H1 (cell line): Measurements from ENCODE around the gene ANKRD65. TPM values are rescaled to one million over a fixed set of nuclear protein-coding genes. Genes with fewer than 3 reads are reported as not detected.

Experiments used
- ASH2L ChIP-seq: fragments of 200-600, 300-600 bp; sonication (generic); IDR thresholded peaks from one replicate; pipeline ENCODE4 v1.7.1; 2017; ENCODE audit warnings: low read length
- BCL11A ChIP-seq, 2 experiments: IDR thresholded peaks; one replicate each; pipeline ENCODE4 v1.6.1; 2011; ENCODE audit warnings: low read depth in 2 of 2, low read length in 2 of 2, mild to moderate bottlenecking in 2 of 2
- CHD1 ChIP-seq: IDR thresholded peaks from 2 replicates; pipeline ENCODE4 v1.6.1; 2012; ENCODE audit warnings: low read depth, low read length, improper control_type of control experiment
- CTCF ChIP-seq, 3 experiments: IDR thresholded peaks; 1 replicate in 2 of 3; 2 replicates in 1 of 3; pipeline versions ENCODE4 v1.5.1 to v1.6.1; 2011; ENCODE audit warnings: low read length in 3 of 3, mild to moderate bottlenecking in 3 of 3, inconsistent platforms in 2 of 3, low read depth in 1 of 3, moderate library complexity in 1 of 3; ENCODE audit not compliant: insufficient read depth in 1 of 3; ENCODE audit errors: control extremely low read depth in 1 of 3
- E2F6 ChIP-seq: IDR thresholded peaks from 2 replicates; pipeline ENCODE4 v1.6.1; 2012; ENCODE audit warnings: inconsistent platforms
- EGR1 ChIP-seq: IDR thresholded peaks from 2 replicates; pipeline ENCODE4 v1.6.1; 2011; ENCODE audit warnings: low read depth, low read length, borderline replicate concordance
- GABPA ChIP-seq: IDR thresholded peaks from 2 replicates; pipeline ENCODE4 v1.6.1; 2011; ENCODE audit warnings: mild to moderate bottlenecking, low read length, moderate library complexity, borderline replicate concordance; ENCODE audit not compliant: insufficient read depth
- KDM1A ChIP-seq: fragments of 200-600, 300-600 bp; sonication (generic); IDR thresholded peaks from 2 replicates; pipeline ENCODE4 v1.7.1; 2016; ENCODE audit warnings: mild to moderate bottlenecking, low read length, borderline replicate concordance
- KDM4A ChIP-seq: IDR thresholded peaks from one replicate; pipeline ENCODE4 v1.7.1; 2012; ENCODE audit warnings: low read depth, mild to moderate bottlenecking, moderate library complexity, low read length, inconsistent platforms; ENCODE audit not compliant: severe bottlenecking
- POLR2A ChIP-seq, 2 experiments: IDR thresholded peaks; 1 replicate in 1 of 2; 2 replicates in 1 of 2; pipeline ENCODE4 v1.6.1; 2011; ENCODE audit warnings: low read depth in 2 of 2, low read length in 2 of 2, mild to moderate bottlenecking in 2 of 2; ENCODE audit errors: control extremely low read depth in 1 of 2
- POLR2AphosphoS5 ChIP-seq: IDR thresholded peaks from 2 replicates; pipeline ENCODE4 v1.6.1; 2011; ENCODE audit warnings: low read depth, low read length
- RAD21 ChIP-seq, 2 experiments: IDR thresholded peaks in 1 of 2; conservative IDR thresholded peaks in 1 of 2; 2 replicates each; pipeline ENCODE4 v1.6.1; 2011; ENCODE audit warnings: low read depth in 2 of 2, low read length in 2 of 2, improper control_type of control experiment in 1 of 2, inconsistent platforms in 1 of 2, mild to moderate bottlenecking in 1 of 2, moderate library complexity in 1 of 2
- RBBP5 ChIP-seq: IDR thresholded peaks from 2 replicates; pipeline ENCODE4 v1.7.1; 2012; ENCODE audit warnings: low read depth, mild to moderate bottlenecking, inconsistent platforms, low read length, moderate library complexity, borderline replicate concordance
- SIX5 ChIP-seq: IDR thresholded peaks from 2 replicates; pipeline ENCODE4 v1.6.1; 2011; ENCODE audit warnings: mild to moderate bottlenecking, low read depth, low read length
- SP1 ChIP-seq: IDR thresholded peaks from 2 replicates; pipeline ENCODE4 v1.6.1; 2011; ENCODE audit warnings: low read depth, low read length
- SP2 ChIP-seq: IDR thresholded peaks from 2 replicates; pipeline ENCODE4 v1.6.1; 2012; ENCODE audit warnings: mild to moderate bottlenecking, low read length, inconsistent platforms
- TAF1 ChIP-seq: IDR thresholded peaks from 2 replicates; pipeline ENCODE4 v1.6.1; 2011; ENCODE audit warnings: mild to moderate bottlenecking, low read depth, low read length
- TAF7 ChIP-seq: optimal IDR thresholded peaks from 2 replicates; pipeline ENCODE3; 2011; ENCODE audit warnings: low read depth, mild to moderate bottlenecking, inconsistent platforms, low read length, moderate library complexity, borderline replicate concordance
- TBP ChIP-seq: IDR thresholded peaks from 2 replicates; pipeline ENCODE4 v1.6.1; 2011; ENCODE audit warnings: low read depth, low read length, improper control_type of control experiment
- polyA plus RNA-seq, 7 experiments: library from polyadenylated mRNA; depleted of rRNA in 3 of 7; stranded (reverse) in 5 of 7; unstranded in 2 of 7; fragments of >200 nt in 5 of 7; fragments of 200-250 nt in 2 of 7; gene quantifications; 1 replicate in 5 of 7; 2 replicates in 1 of 7; 4 replicates in 1 of 7; pipeline versions ENCODE4 v1.2.1 to v1.2.3, GENCODE V29; 2011 to 2013; ENCODE audit warnings: missing spikeins in 2 of 7, mixed read lengths in 2 of 7
- total RNA-seq: library from RNA; stranded (reverse); fragmentation: NEBNext Ultra II Directional; extraction: Animal tissue kit (Norgen Biotek cat#: 25700); gene quantifications from 2 replicates; pipeline ENCODE4 v1.2.1, GENCODE V29; 2021
- TF ChIP-seq, protein P1 (sequence below): IDR thresholded peaks from 2 replicates; pipeline ENCODE4 v1.6.1; 2012; ENCODE audit warnings: inconsistent platforms

Gene ANKRD65
- total and polyA plus RNA-seq, 2 of the 8 experiments (the other 6 are each of a cell fraction or from before 2014, with no cell fraction given): 1.8 to 2.0 TPM

GRCh38 chr1:1406821-1407635 is 14.0 kb downstream of the ANKRD65 start, which contains the start of gene MRPL20 (continued):
- TF ChIP-seq CTCF (IDR thresholded peaks at IDR 0.05; ENCODE audit: control extremely low read depth in 1 of 3, insufficient read depth in 1 of 3, low read depth in 1 of 3, low read length in 3 of 3) (0 out of 4 replicates have a peak, but pooled peaks of 1 of the 3 experiments have one; percentile 0), POLR2A (IDR thresholded peaks at IDR 0.05; ENCODE audit: control extremely low read depth in 1 of 2, low read depth in 2 of 2, low read length in 2 of 2) (peak in 1 of 2 experiments; percentile 94; a peak in 2 of 3 replicates), E2F6 (no peak; the same call in 1 of the 2 replicates), TAF7 (peak; percentile 92), POLR2AphosphoS5 (peak; percentile 90), KDM4A (peak; percentile 28), TAF1 (peak; percentile 97), CHD1 (no peak), EGR1 (no peak), SP2 (no peak), ASH2L (peak; percentile 93), TBP (peak; percentile 92), SP1 (no peak), SIX5 (peak; percentile 50; the same call in 1 of the 2 replicates), GABPA (peak; percentile 99), BCL11A (IDR thresholded peaks at IDR 0.05; ENCODE audit: low read depth in 2 of 2, low read length in 2 of 2) (no peak), RBBP5 (peak; percentile 90; the same call in 1 of the 2 replicates), RAD21 (IDR thresholded peaks at IDR 0.05 in 1 of 2, conservative IDR thresholded peaks at IDR 0.05 in 1 of 2; ENCODE audit: low read depth in 2 of 2, low read length in 2 of 2) (no peak), KDM1A (no peak)
- TF ChIP-seq, protein P1, sequence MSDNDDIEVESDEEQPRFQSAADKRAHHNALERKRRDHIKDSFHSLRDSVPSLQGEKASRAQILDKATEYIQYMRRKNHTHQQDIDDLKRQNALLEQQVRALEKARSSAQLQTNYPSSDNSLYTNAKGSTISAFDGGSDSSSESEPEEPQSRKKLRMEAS: peak; percentile 79
